ENCODE data around the gene PMM2.

DNA sequence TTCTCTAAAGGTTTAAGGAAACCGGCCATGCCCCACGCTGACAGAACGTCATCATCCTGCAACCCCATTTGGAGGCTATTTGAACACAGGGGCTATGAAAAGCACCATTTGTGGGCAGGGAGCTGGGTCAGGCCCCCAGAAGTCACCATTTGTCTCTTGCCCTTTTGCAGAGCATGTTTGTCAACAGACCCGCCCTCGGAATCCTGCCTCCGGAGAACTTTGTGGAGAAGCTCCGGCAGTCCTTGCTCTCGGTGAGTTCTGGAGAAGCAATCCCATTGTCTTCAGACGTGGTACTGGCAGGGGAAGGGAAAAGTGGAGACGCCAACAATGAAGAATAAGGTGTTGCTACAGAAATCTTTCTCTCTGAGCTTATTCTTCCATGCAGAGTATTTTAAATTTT lies 33.7 kb upstream of the PMM2 start:
- TF ChIP-seq CHD1 (IDR thresholded peaks at IDR 0.05; ENCODE audit: low read length) (no peak), MXI1 (IDR thresholded peaks at IDR 0.05; ENCODE audit: low read depth, low read length) (no peak), MAX (CRISPR knock-in tag; IDR thresholded peaks at IDR 0.05) (no peak), NFYB (IDR thresholded peaks at IDR 0.05; ENCODE audit: extremely low read depth, insufficient read length) (no peak), NR3C1 (CRISPR knock-in tag; IDR thresholded peaks at IDR 0.05) (no peak), ZNF57 (CRISPR knock-in tag; IDR thresholded peaks at IDR 0.05) (no peak), NFE2 (IDR thresholded peaks at IDR 0.05; ENCODE audit: low read depth) (no peak)
- TF ChIP-seq, protein P1, sequence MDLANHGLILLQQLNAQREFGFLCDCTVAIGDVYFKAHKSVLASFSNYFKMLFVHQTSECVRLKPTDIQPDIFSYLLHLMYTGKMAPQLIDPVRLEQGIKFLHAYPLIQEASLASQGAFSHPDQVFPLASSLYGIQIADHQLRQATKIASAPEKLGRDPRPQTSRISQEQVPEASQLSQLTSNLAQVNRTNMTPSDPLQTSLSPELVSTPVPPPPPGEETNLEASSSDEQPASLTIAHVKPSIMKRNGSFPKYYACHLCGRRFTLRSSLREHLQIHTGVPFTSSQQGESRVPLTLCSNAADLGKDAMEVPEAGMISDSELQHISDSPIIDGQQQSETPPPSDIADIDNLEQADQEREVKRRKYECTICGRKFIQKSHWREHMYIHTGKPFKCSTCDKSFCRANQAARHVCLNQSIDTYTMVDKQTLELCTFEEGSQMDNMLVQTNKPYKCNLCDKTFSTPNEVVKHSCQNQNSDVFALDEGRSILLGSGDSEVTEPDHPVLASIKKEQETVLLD (IDR thresholded peaks at IDR 0.05) = no peak

Data from K562 (cell line).